Amniotic stem cell (primary cell): ENCODE results near the gene RSRC1.
A peak's percentile ranks its signal among the peaks of the same experiment; 100 is the strongest.
"Not testable (repeated sequence)": the region's sequence is repeated elsewhere in the genome, so short reads cannot be mapped to it uniquely, and the experiment has no call there.

ENCODE experiments used
- DNase-seq: peaks from one replicate; lab custom pipeline; 2025; lab: John Stamatoyannopoulos, UW

The RSRC1 gene

DNA sequence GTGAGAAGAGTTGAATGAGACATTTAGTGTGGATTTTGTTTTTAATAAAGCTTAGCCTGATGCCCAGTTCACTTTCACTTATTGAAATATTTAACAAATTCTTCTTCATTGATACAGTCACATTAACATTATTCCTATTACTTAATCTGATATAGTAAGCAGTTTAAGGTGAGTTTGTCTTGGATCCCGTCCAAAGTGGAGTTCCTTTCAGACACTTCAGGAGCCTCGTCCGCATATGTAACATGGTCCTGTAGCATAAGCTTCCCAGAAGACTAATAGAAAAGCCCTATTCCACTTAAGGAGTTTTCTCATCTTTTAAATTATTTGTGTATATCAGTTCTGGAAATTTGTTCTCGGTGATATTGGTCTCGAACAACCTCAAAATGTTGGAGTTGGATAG is 421.4 kb downstream of the RSRC1 start:
- no peak for DNase-seq

DNA sequence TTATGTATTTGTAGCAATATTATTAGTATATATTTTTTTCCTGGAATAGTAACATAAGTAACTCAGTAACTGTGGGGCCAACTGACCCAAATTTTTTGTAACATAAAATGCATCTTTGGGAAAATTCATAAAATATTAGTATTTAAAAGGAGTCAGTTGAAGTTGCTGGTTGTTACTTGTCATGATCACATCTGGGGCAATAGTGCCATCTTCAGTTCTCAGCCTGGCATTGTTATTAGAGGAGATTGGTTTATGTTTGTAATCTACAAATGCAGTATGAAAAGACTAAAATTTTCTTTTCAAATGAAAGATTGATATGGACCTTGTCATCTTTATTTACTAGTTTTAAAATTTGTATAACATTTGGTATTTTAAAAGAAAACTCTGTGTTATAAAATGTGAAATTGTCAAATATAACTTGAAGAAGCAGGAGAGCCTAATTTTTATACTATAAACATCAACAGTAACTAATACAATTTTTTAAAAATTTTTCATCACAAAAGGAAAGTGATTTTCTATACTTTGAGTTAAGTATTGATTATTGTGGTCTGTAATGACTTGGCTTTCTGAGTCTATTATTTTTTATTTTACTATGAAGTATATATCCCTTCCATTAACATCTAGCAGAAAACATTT is 422.3 kb downstream of the RSRC1 start:
- peak; percentile 9 for DNase-seq

- DNase-seq: no peak
Observed at GRCh38 chr3:158535918-158536317, 426.0 kb downstream of the RSRC1 start.

DNA sequence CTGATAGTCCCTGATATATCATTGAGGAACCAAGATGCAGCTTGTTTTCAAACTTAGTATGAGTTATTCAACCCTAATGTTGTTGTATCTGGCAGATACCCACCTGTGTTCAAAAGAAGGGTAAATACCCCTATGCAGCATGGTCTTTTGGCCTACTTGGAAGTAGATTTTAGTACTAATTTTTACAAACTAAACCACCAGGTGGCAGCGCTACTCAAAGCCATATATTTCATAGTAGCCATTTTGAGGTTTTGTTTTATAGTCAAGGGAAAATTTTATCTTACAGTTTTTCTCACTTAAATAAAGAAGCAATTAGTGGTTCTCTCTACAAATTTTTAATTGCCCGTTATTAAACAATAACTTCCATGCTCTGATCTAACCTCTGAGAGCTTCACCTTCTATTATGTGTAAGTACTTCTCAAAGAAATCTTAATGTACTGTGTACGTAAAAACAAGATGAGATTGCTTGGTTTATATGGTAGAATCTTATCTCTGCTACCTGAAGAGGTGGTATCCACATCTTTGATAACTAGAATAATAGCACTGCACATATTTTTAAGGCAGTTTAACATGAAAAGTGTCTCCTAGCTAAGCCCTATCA is 429.6 kb downstream of the RSRC1 start:
- peak; percentile 10 for DNase-seq

GRCh38 chr3:158540066-158540465 is 430.2 kb downstream of the RSRC1 start:
- no peak for DNase-seq

GRCh38 chr3:158548691-158549090 is 438.8 kb downstream of the RSRC1 start:
- no peak for DNase-seq

GRCh38 chr3:158549938-158550337 is 440.0 kb downstream of the RSRC1 start:
- not testable (repeated sequence) for DNase-seq

- no peak for DNase-seq
Observed at GRCh38 chr3:158552124-158552523, 442.2 kb downstream of the RSRC1 start.

DNA sequence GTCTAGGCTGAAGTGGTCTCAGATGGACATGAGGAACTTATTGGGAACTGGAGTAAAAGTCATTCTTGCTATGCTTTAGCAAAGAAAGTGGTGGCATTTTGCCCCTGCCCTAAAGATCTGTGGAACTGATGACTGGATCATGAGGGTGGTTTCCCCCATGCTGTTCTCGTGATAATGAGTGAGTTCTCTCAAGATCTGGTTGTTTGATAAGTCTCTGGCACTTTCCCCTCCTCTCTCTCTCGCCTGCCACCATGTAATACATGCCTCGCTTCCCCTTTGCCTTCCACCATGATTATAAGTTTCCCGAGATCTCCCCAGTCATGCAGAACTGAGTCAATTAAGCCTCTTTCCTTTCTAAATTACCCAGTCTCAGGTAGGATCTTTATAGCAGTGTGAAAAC is 449.6 kb downstream of the RSRC1 start:
- DNase-seq: no peak

DNA sequence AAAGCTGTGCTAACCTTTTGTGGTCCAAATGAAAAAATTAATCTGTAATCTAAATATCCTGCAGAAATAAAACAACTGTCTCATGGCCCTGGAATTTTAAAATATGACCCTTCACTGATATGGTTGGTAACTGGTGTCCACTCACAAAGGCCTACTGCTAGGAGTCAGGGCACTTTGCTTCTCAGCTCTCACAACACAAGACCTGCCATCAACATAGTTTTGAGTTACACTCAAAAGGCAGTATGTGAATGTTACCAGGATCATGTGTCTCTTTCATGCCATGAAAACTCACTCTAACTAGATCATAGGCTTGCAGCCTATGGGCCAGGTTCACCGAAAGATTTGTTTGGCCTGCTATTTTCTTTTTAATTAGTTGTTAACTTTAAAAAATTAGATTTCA is 451.1 kb downstream of the RSRC1 start:
- DNase-seq: no peak

- DNase-seq: no peak
Observed at GRCh38 chr3:158562674-158563073, 452.8 kb downstream of the RSRC1 start.

DNA sequence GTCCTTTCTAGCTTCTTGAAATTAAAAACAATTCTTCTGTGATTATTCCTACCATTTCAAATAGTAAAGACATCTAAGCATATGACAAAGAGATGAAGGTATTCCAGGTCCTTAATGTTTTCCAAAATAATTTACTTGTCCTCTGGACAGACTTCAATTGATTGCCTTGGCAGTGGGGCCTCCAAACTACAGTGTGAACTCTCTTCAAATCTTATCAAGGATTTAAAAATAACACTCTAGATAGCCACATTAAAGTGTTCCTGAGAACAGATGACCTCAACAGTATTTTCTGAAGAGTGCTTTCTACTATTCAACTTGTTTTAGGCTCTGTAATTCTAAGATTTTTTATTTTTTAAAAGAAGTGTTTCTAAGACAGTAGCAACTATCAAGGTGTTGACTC is 453.2 kb downstream of the RSRC1 start:
- DNase-seq: no peak

DNA sequence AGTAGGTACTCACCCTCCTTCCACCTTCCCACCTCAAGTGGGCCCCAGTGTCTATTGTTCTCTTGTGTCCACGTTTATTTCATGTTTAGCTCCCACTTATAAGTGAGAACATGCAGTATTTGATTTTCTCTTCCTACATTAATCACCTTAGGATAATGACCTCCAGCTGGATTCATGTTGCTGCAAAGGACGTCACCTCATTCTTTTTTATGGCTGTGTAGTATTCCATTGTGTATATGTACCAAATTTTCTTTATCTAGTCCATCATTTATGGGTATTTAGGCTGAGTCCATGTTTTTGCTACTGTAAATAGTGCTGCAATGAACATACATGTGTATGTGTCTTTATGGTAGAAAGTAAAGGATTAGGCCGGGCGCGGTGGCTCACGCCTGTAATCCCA is 455.2 kb downstream of the RSRC1 start:
- no peak for DNase-seq

GRCh38 chr3:158568784-158569183 is 458.9 kb downstream of the RSRC1 start:
- no peak for DNase-seq

GRCh38 chr3:158569794-158570193 is 459.9 kb downstream of the RSRC1 start:
- no peak for DNase-seq

DNA sequence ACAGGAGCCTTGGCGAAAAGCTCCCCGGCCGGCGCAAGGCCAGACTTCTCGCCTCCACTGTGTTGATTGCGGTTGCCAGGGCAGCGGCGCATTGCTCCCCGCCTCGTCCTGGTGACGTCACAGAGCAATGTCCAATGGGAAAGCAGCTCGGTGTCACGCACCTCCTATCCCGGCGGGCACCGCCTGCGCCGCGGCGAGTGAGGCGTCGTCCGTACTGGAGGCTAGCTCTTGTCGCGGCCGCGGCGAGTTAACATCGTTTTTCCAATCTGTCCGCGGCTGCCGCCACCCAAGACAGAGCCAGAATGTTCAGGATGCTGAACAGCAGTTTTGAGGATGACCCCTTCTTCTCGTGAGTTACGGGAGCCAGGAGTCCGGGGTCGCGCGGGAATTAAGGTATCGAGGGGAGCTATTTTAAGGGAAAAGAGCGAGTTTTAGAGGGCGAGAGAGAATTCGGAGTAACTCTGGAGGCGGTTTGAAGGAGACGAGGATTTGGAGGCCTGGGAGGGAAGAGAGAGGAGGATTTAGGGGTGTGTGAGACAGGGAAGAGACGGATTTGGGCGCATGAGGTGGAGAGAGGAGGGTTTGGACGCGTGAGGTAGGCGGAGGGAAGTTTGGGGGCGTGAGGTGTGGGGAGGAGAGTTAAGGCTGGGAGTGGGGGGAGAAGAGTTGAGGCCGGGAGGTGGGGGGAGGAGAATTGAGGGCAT is 461.3 kb downstream of the RSRC1 start, which contains the start of gene MLF1:
MLF1 (plus strand) TSS at position 196 of the 704 bp plus-strand sequence; CDS start at position 303, 107 bp downstream.
- DNase-seq: peak; percentile 84

DNA sequence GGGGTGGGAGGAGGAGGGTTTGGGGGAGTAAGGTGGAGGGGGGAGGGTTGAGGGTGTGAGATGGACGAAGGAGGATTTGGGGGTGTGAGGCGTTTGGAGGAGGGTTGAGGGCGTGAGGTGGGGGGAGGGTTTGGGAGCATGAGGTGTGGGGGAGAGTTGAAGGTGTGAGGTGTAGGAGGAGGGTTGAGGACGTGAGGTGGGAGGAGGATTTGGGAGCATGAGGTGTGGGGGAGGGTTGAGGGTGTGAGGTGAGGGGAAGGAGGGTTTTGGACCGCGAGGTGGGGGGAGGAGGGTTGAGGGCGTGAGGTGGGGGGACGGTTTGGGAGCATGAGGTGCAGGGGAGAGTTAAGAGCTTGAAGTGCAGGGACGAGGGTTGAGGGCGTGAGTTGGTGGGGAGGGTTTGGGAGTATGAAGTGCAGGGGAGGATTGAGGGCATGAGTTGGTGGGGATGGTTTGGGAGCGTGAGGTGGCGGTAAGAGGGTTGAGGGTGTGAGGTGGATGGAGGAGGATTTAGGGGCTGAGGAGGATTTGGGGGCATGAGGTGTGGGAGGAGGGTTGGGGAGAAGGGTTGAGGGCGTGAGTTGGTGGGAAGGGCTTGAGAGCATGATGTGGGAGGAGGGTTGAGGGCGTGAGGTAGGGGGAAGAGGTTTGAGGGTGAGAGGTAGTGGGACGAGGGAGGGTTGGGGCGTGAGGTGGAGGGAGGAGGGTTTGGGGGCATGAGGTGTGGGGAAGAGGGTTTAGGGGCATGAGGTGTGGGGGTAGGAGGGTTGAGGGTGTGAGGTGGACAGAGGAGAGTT is 462.3 kb downstream of the RSRC1 start:
- no peak for DNase-seq

GRCh38 chr3:158572766-158573060 is 462.8 kb downstream of the RSRC1 start:
- DNase-seq: no peak

DNA sequence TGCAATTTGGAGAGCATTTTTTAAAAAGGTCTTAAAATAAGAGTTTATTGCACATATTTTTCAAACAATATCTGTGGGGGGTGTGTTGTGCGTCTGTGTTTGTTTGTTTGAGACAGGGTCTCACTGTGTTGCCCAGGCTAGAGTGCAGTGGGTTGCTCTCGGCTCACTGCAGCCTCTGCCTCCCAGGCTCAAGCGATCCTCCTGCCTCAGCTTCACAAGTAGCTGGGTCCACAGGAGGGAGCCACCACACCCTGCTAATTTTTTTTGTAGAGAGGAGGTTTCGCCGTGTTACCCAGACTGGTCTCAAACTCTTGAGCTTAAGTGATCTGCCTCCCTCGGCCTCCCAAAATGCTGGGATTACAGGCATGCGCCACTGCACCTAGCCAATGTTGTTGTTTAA is 463.8 kb downstream of the RSRC1 start:
- no peak for DNase-seq

GRCh38 chr3:158574646-158575045 is 464.8 kb downstream of the RSRC1 start:
- DNase-seq: no peak

GRCh38 chr3:158590223-158590622 is 480.3 kb downstream of the RSRC1 start:
- no peak for DNase-seq
